CD14-positive monocyte (primary cell): ENCODE results near the gene PIK3CD. TPM values are rescaled to one million over a fixed set of nuclear protein-coding genes. Genes with fewer than 3 reads are reported as not detected.

ENCODE experiments used
- DNase-seq, 3 donors: peaks; one replicate each; pipeline ENCODE4 v3.0.0-alpha.2; 2011 to 2022
- H2AFZ ChIP-seq: 2 replicates; pipeline ENCODE4 v1.6.0; 2012; ENCODE audit warnings: mild to moderate bottlenecking, low read depth, low read length, inconsistent platforms; ENCODE audit not compliant: insufficient read depth, poor library complexity, severe bottlenecking
- H3K27ac ChIP-seq, 2 donors: 1 replicate in 1 of 2; 2 replicates in 1 of 2; pipeline ENCODE4 v1.5.1; 2012 to 2013; ENCODE audit warnings: low read length in 2 of 2, control low read depth in 1 of 2, inconsistent platforms in 1 of 2, low read depth in 1 of 2, mild to moderate bottlenecking in 1 of 2
- H3K27me3 ChIP-seq, 2 donors: one replicate each; pipeline versions ENCODE4 v1.6.0 to v1.6.1; 2011 to 2013; ENCODE audit warnings: low read length in 2 of 2; ENCODE audit not compliant: control insufficient read depth in 2 of 2, insufficient read depth in 2 of 2
- H3K36me3 ChIP-seq, 2 donors: replicated peaks in 1 of 2; 1 replicate in 1 of 2; 2 replicates in 1 of 2; pipeline versions ENCODE4 v1.5.1 to v1.6.1; 2012 to 2013; ENCODE audit warnings: low read length in 2 of 2, control low read depth in 1 of 2, inconsistent platforms in 1 of 2, mild to moderate bottlenecking in 1 of 2; ENCODE audit not compliant: insufficient read depth in 2 of 2, control insufficient read depth in 1 of 2
- H3K4me1 ChIP-seq, 2 donors: 1 replicate in 1 of 2; 2 replicates in 1 of 2; pipeline versions ENCODE4 v1.5.1 to v1.6.1; 2012 to 2013; ENCODE audit warnings: low read length in 2 of 2, control low read depth in 1 of 2, inconsistent platforms in 1 of 2, mild to moderate bottlenecking in 1 of 2, moderate library complexity in 1 of 2; ENCODE audit not compliant: insufficient read depth in 2 of 2, control insufficient read depth in 1 of 2
- H3K4me2 ChIP-seq: replicated peaks from 2 replicates; pipeline ENCODE3; 2012; ENCODE audit warnings: low read length, moderate library complexity, mild to moderate bottlenecking; ENCODE audit not compliant: poor library complexity, severe bottlenecking; ENCODE audit errors: extremely low read depth
- H3K4me3 ChIP-seq, 3 experiments: fragments of 200-600 bp in 1 of 3; sonication (generic) in 1 of 3; replicated peaks in 1 of 3; 1 replicate in 2 of 3; 2 replicates in 1 of 3; pipeline ENCODE4 v1.5.1; 2011 to 2013; ENCODE audit warnings: low read length in 3 of 3, mild to moderate bottlenecking in 3 of 3, control low read depth in 2 of 3, low read depth in 2 of 3, inconsistent platforms in 1 of 3, moderate library complexity in 1 of 3
- H3K79me2 ChIP-seq: 2 replicates; pipeline ENCODE4 v1.6.0; 2012; ENCODE audit warnings: mild to moderate bottlenecking, control low read depth, inconsistent platforms, low read length, moderate library complexity; ENCODE audit not compliant: insufficient read depth
- H3K9ac ChIP-seq: 2 replicates; pipeline ENCODE4 v1.6.0; 2017; ENCODE audit warnings: low read length, mild to moderate bottlenecking; ENCODE audit not compliant: insufficient read depth, poor library complexity, severe bottlenecking
- H3K9me3 ChIP-seq, 2 donors: replicated peaks in 1 of 2; 1 replicate in 1 of 2; 2 replicates in 1 of 2; pipeline versions ENCODE4 v1.5.1 to v1.6.1; 2012 to 2013; ENCODE audit warnings: low read length in 2 of 2, control low read depth in 1 of 2; ENCODE audit not compliant: control insufficient read depth in 1 of 2, insufficient read depth in 1 of 2
- H4K20me1 ChIP-seq: 2 replicates; pipeline ENCODE4 v1.6.0; 2012; ENCODE audit warnings: mild to moderate bottlenecking, low read length, control low read depth, moderate library complexity; ENCODE audit not compliant: insufficient read depth
- H3K27ac Mint-ChIP-seq, 7 donors: one replicate each; pipeline ENCODE4 v1.8.0; 2020; ENCODE audit warnings: mild to moderate bottlenecking in 7 of 7, mixed read lengths in 7 of 7, moderate library complexity in 6 of 7, inconsistent platforms in 2 of 7
- H3K27me3 Mint-ChIP-seq, 3 donors: one replicate each; pipeline ENCODE4 v1.8.0; 2021 to 2022; ENCODE audit warnings: low read depth in 3 of 3, mild to moderate bottlenecking in 3 of 3, mixed read lengths in 3 of 3, moderate library complexity in 3 of 3, inconsistent platforms in 1 of 3
- H3K36me3 Mint-ChIP-seq, 2 donors: one replicate each; pipeline ENCODE4 v1.8.0; 2020; ENCODE audit warnings: mixed read lengths in 2 of 2, inconsistent platforms in 1 of 2, mild to moderate bottlenecking in 1 of 2
- H3K4me1 Mint-ChIP-seq: one replicate; pipeline ENCODE4 v1.8.0; 2020; ENCODE audit warnings: mild to moderate bottlenecking, mixed read lengths
- H3K4me3 Mint-ChIP-seq, 2 donors: one replicate each; pipeline ENCODE4 v1.8.0; 2020; ENCODE audit warnings: mild to moderate bottlenecking in 2 of 2, mixed read lengths in 2 of 2, moderate library complexity in 1 of 2
- H3K9me3 Mint-ChIP-seq, 7 donors: one replicate each; pipeline ENCODE4 v1.8.0; 2020 to 2022; ENCODE audit warnings: mixed read lengths in 7 of 7, mild to moderate bottlenecking in 6 of 7, moderate library complexity in 6 of 7, inconsistent platforms in 2 of 7
- CTCF ChIP-seq: fragments of 200-600 bp; IDR thresholded peaks from one replicate; pipeline ENCODE4 v1.8.0; 2022; ENCODE audit warnings: antibody characterized with exemption, mild to moderate bottlenecking
- WGBS: methylation state at CpG from one replicate; pipeline ENCODE4 v1.1.5; 2013; ENCODE audit warnings: missing lambda C conversion rate; ENCODE audit not compliant: insufficient coverage; 5-methylcytosine and 5-hydroxymethylcytosine counted together
- intact Hi-C, 2 donors: fragments of 100-400 bp; cut with micrococcal nuclease; formaldehyde crosslinking; loops; one replicate each; pipeline versions ENCODE4 v1.15.0 to v1.15.1; 2023
- polyA plus RNA-seq, 3 donors: library from polyadenylated mRNA; depleted of rRNA in 1 of 3; unstranded in 2 of 3; stranded (reverse) in 1 of 3; fragments of 300-500 nt in 2 of 3; fragments of >200 nt in 1 of 3; fragmentation: Illumina TruSeq in 2 of 3; gene quantifications; 1 replicate in 2 of 3; 2 replicates in 1 of 3; pipeline ENCODE4 v1.2.3, GENCODE V29; 2012 to 2021

The PIK3CD gene
- polyA plus RNA-seq, 3 donors: 33.2 to 120 (median 52.2) TPM

GRCh38 chr1:9654051-9654833 lies 2.7 kb downstream of the PIK3CD start:
- TF ChIP-seq CTCF: no peak
- Histone ChIP-seq H3K9me3 (no peaks in the 10 kb centered on the region), H3K4me3 (peak overlapping the region; percentile 67 to 96 (median 92)), H3K9ac (peak overlapping the region; percentile 83), H3K79me2 (peaks cover 100% of the 10 kb centered on the region), H3K27ac (peak overlapping the region; percentile 81), H4K20me1 (peaks cover 74% of the 10 kb centered on the region), H3K4me2 (peak overlapping the region; percentile 90), H3K27me3 (no peaks in the 10 kb centered on the region), H2AFZ (peak overlapping the region; percentile 49), H3K36me3 (no peaks in the 10 kb centered on the region), H3K4me1 (peaks cover 73 to 84% of the 10 kb centered on the region in 2 donors)
- Mint-ChIP-seq H3K4me1 (peaks cover 82% of the 10 kb centered on the region), H3K4me3 (peak overlapping the region; percentile 97 to 99), H3K9me3 (no peaks in the 10 kb centered on the region), H3K27ac (peak overlapping the region; percentile 90 to 98 (median 96)), H3K27me3 (peaks cover 0 to 2% (median 0%) of the 10 kb centered on the region in 3 donors), H3K36me3 (peaks cover 3 to 4% of the 10 kb centered on the region in 2 donors)
- intact Hi-C loops: loop anchor here (5.0 kb wide), 2 partner anchors 33 to 63 kb away; no protein-coding TSS in a partner anchor
- peak; percentile 64 to 77 (median 71) for DNase-seq
- 1% methylated on average over 22 of the region's 25 CpGs for WGBS

- WGBS: 0% methylated on average over 2 of the region's 16 CpGs
- Mint-ChIP-seq H3K36me3 (peaks cover 4 to 10% of the 10 kb centered on the region in 2 donors), H3K9me3 (no peaks in the 10 kb centered on the region), H3K27me3 (no peaks in the 10 kb centered on the region), H3K27ac (peak overlapping the region; percentile 90 to 98 (median 96)), H3K4me1 (peaks cover 87% of the 10 kb centered on the region), H3K4me3 (peak overlapping the region; percentile 97 to 99)
- peak in 1 of 3 donors; percentile 53 for DNase-seq
- peak overlapping the region; percentile 67 to 96 (median 92) for H3K4me3 ChIP-seq
- H3K36me3 ChIP-seq: peaks cover 3 to 7% of the 10 kb centered on the region in 2 donors
- H3K4me2 ChIP-seq: peak overlapping the region; percentile 90
- peak overlapping the region; percentile 83 for H3K9ac ChIP-seq
- no peaks in the 10 kb centered on the region for H3K9me3 ChIP-seq
- peaks cover 74 to 89% of the 10 kb centered on the region in 2 donors for H3K4me1 ChIP-seq
- intact Hi-C loops: loop anchor here (5.0 kb wide), 2 partner anchors 32 to 62 kb away; no protein-coding TSS in a partner anchor
- H3K27me3 ChIP-seq: no peaks in the 10 kb centered on the region
- H4K20me1 ChIP-seq: peaks cover 82% of the 10 kb centered on the region
- peak overlapping the region; percentile 81 for H3K27ac ChIP-seq
- H2AFZ ChIP-seq: peak overlapping the region; percentile 49
- TF ChIP-seq CTCF: no peak
- peaks cover 100% of the 10 kb centered on the region for H3K79me2 ChIP-seq
Observed at GRCh38 chr1:9654834-9655723, 3.5 kb downstream of the PIK3CD start.
